IMR-90 (cell line): Measurements from ENCODE around the gene SGSM2. TPM values are rescaled to one million over a fixed set of nuclear protein-coding genes. Genes with fewer than 3 reads are reported as not detected.

Source experiments
- ATAC-seq: fragments of 200-7000 bp; cut with Tn5 transposase; 2 replicates; pipeline ENCODE4 v1.9.1; 2020; ENCODE audit warnings: low read depth, mild to moderate bottlenecking, moderate library complexity
- BruUV-seq: library from RNA; stranded (reverse); fragments of 400-500 nt; replicated peaks from 2 replicates; lab custom pipeline; 2021; lab: Mats Ljungman, UMichigan
- CTCF ChIA-PET: fragments of 300-600 bp; formaldehyde crosslinking; extraction: SDS; loops from one replicate; lab custom pipeline; 2021; ENCODE audit warnings: antibody characterized with exemption; lab: Yijun Ruan, JAX
- POLR2A ChIA-PET: fragments of 300-600 bp; sonication (Branson Sonifier 250); formaldehyde crosslinking; loops from one replicate; lab custom pipeline; 2022; ENCODE audit warnings: antibody characterized with exemption; ENCODE audit not compliant: unreplicated experiment; lab: Charles Lee
- DNase-seq: peaks from one replicate; pipeline ENCODE4 v3.0.0; 2013
- H2AFZ ChIP-seq: replicated peaks from 2 replicates; pipeline ENCODE3; 2013; ENCODE audit warnings: low read length, mild to moderate bottlenecking; ENCODE audit not compliant: poor library complexity
- H2AK5ac ChIP-seq: 2 replicates; pipeline ENCODE4 v1.6.1; 2013; ENCODE audit warnings: low read depth, low read length, inconsistent platforms
- H2AK9ac ChIP-seq: replicated peaks from 2 replicates; pipeline ENCODE3; 2013; ENCODE audit warnings: mild to moderate bottlenecking, low read depth, low read length, moderate library complexity; ENCODE audit not compliant: poor library complexity
- H2BK120ac ChIP-seq: 2 replicates; pipeline ENCODE4 v1.6.1; 2013; ENCODE audit warnings: low read depth, low read length, inconsistent platforms
- H2BK15ac ChIP-seq: 3 replicates; pipeline ENCODE4 v1.6.1; 2013; ENCODE audit warnings: low read depth, low read length, inconsistent platforms
- H2BK20ac ChIP-seq: 2 replicates; pipeline ENCODE4 v1.6.1; 2013; ENCODE audit warnings: low read depth, mild to moderate bottlenecking, inconsistent platforms, low read length, moderate library complexity
- H2BK5ac ChIP-seq: 2 replicates; pipeline ENCODE4 v1.6.1; 2013; ENCODE audit warnings: mild to moderate bottlenecking, low read depth, low read length, inconsistent platforms; ENCODE audit not compliant: poor library complexity, severe bottlenecking
- H3K14ac ChIP-seq: replicated peaks from 2 replicates; pipeline ENCODE4 v1.6.1; 2013; ENCODE audit warnings: low read depth, low read length, inconsistent platforms
- H3K18ac ChIP-seq: 2 replicates; pipeline ENCODE4 v1.6.1; 2013; ENCODE audit warnings: low read depth, low read length, control low read depth
- H3K23ac ChIP-seq: 2 replicates; pipeline ENCODE4 v1.6.1; 2013; ENCODE audit warnings: low read depth, low read length, inconsistent platforms
- H3K27ac ChIP-seq: 2 replicates; pipeline ENCODE4 v1.5.1; 2013; ENCODE audit warnings: mild to moderate bottlenecking, control low read depth, low read length; ENCODE audit not compliant: insufficient read depth
- H3K27me3 ChIP-seq: 2 replicates; pipeline ENCODE4 v1.6.1; 2013; ENCODE audit warnings: low read length; ENCODE audit not compliant: control insufficient read depth, insufficient read depth
- H3K36me3 ChIP-seq: 2 replicates; pipeline ENCODE4 v1.6.1; 2013; ENCODE audit warnings: low read length, mixed read lengths; ENCODE audit not compliant: control insufficient read depth, insufficient read depth
- H3K4ac ChIP-seq: 2 replicates; pipeline ENCODE4 v1.6.1; 2013; ENCODE audit warnings: low read depth, low read length, inconsistent platforms
- H3K4me1 ChIP-seq: 2 replicates; pipeline ENCODE4 v1.6.1; 2013; ENCODE audit warnings: low read length, mixed read lengths; ENCODE audit not compliant: control insufficient read depth, insufficient read depth
- H3K4me2 ChIP-seq: 2 replicates; pipeline ENCODE4 v1.6.1; 2013; ENCODE audit warnings: low read depth, mild to moderate bottlenecking, control low read depth, low read length, moderate library complexity
- H3K4me3 ChIP-seq: 2 replicates; pipeline ENCODE4 v1.5.1; 2013; ENCODE audit warnings: low read depth, mild to moderate bottlenecking, control low read depth, low read length, moderate library complexity; ENCODE audit not compliant: insufficient read depth
- H3K56ac ChIP-seq: 2 replicates; pipeline ENCODE4 v1.6.1; 2013; ENCODE audit warnings: low read length, inconsistent platforms; ENCODE audit not compliant: insufficient read depth; ENCODE audit errors: extremely low read depth
- H3K79me1 ChIP-seq, 2 experiments: 2 replicates each; pipeline ENCODE4 v1.6.1; 2013; ENCODE audit warnings: low read length in 2 of 2, inconsistent platforms in 1 of 2, low read depth in 1 of 2
- H3K9ac ChIP-seq: 2 replicates; pipeline ENCODE4 v1.6.1; 2013; ENCODE audit warnings: low read depth, low read length, control low read depth
- H3K9me1 ChIP-seq: 2 replicates; pipeline ENCODE4 v1.6.1; 2013; ENCODE audit warnings: low read length, inconsistent platforms; ENCODE audit not compliant: insufficient read depth
- H3K9me3 ChIP-seq: 2 replicates; pipeline ENCODE4 v1.6.1; 2013; ENCODE audit warnings: low read length; ENCODE audit not compliant: control insufficient read depth, insufficient read depth
- H4K20me1 ChIP-seq: 2 replicates; pipeline ENCODE4 v1.6.1; 2013; ENCODE audit warnings: low read length, inconsistent platforms; ENCODE audit not compliant: insufficient read depth
- H4K5ac ChIP-seq: 2 replicates; pipeline ENCODE4 v1.6.1; 2013; ENCODE audit warnings: mild to moderate bottlenecking, low read depth, low read length, control low read depth
- H4K8ac ChIP-seq, 2 experiments: 2 replicates each; pipeline ENCODE4 v1.6.1; 2013; ENCODE audit warnings: low read depth in 2 of 2, low read length in 2 of 2, control low read depth in 1 of 2, inconsistent platforms in 1 of 2
- H4K91ac ChIP-seq: 2 replicates; pipeline ENCODE4 v1.6.1; 2013; ENCODE audit warnings: low read depth, low read length, inconsistent platforms; ENCODE audit not compliant: insufficient read depth
- BHLHE40 ChIP-seq: fragments of 150-350 bp; IDR thresholded peaks from 2 replicates; pipeline ENCODE4 v1.6.1; 2016; ENCODE audit warnings: mild to moderate bottlenecking, low read depth, low read length
- FOS ChIP-seq: fragments of 150-350 bp; IDR thresholded peaks from 2 replicates; pipeline ENCODE4 v1.6.1; 2016; ENCODE audit warnings: low read depth, low read length
- WGBS, 2 experiments: methylation state at CpG; one replicate each; pipeline versions ENCODE4 v1.1.5 to v1.1.7; 2013; ENCODE audit warnings: missing lambda C conversion rate in 2 of 2; ENCODE audit not compliant: insufficient read length in 1 of 2; ENCODE audit errors: extremely low coverage in 2 of 2; 5-methylcytosine and 5-hydroxymethylcytosine counted together
- dilution Hi-C: fragments of 300-500 bp; cut with HindIII; formaldehyde crosslinking; loops from one replicate; pipeline ENCODE4 v1.14.3; 2018; ENCODE audit warnings: low sequenced_read_pairs; ENCODE audit not compliant: unreplicated experiment
- in situ Hi-C: fragments of 300-500 bp; cut with MboI; formaldehyde crosslinking; loops from 3 replicates; pipeline ENCODE4 v1.14.3; 2019; ENCODE audit warnings: low sequenced_read_pairs, inconsistent platforms, mixed read lengths
- intact Hi-C: fragments of 100-400 bp; cut with micrococcal nuclease; formaldehyde crosslinking; loops from 2 replicates; pipeline ENCODE4 v1.10.0; 2022
- polyA plus RNA-seq, 3 experiments: library from polyadenylated mRNA; depleted of rRNA; stranded (reverse); fragments of >200 nt; gene quantifications; 2 replicates each; pipeline ENCODE4 v1.2.3, GENCODE V29; 2012; ENCODE audit warnings: low replicate concordance in 1 of 3
- total RNA-seq: library from RNA; depleted of rRNA; stranded (reverse); fragments of >200 nt; gene quantifications from 2 replicates; pipeline ENCODE4 v1.2.3, GENCODE V29; 2012

Gene SGSM2
- total and polyA plus RNA-seq, 2 of the 4 experiments (the other 2 are of a cell fraction): 13.6 to 81.2 TPM

GRCh38 chr17:2357237-2357636 is 19.9 kb downstream of the SGSM2 start:
- Histone ChIP-seq H2BK20ac (no peak overlapping the region), H3K27ac (no peak overlapping the region), H2BK5ac (no peak overlapping the region), H2AK5ac (peak overlapping the region; percentile 63; the same call in 1 of the 2 replicates), H3K18ac (no peak overlapping the region), H2BK15ac (no peak overlapping the region), H2AK9ac (no peak overlapping the region), H3K36me3 (peaks cover 5% of the 10 kb centered on the region), H3K9me3 (no peaks in the 10 kb centered on the region), H3K56ac (no peak overlapping the region), H3K4me3 (no peak overlapping the region), H2BK120ac (no peak overlapping the region), H3K79me1 (peaks cover 5 to 29% of the 10 kb centered on the region in 2 experiments; a peak in 2 of 4 replicates), H3K4me2 (no peak overlapping the region), H3K4ac (no peak overlapping the region), H3K27me3 (no peaks in the 10 kb centered on the region), H4K91ac (no peak overlapping the region), H4K5ac (no peak overlapping the region), H4K20me1 (peaks cover 35% of the 10 kb centered on the region), H3K9ac (no peak overlapping the region), H3K9me1 (peaks cover 23% of the 10 kb centered on the region), H2AFZ (peak overlapping the region; percentile 14), H4K8ac (no peak overlapping the region), H3K4me1 (peaks cover 8% of the 10 kb centered on the region), H3K23ac (no peak overlapping the region), H3K14ac (no peak overlapping the region)
- TF ChIP-seq FOS (no peak), BHLHE40 (no peak)
- no TSS peak for BruUV-seq
- intact Hi-C loops (no loop called here), dilution Hi-C loops (no loop called here), in situ Hi-C loops (no loop called here)
- WGBS, 2 experiments: 100% methylated on average over 2 of the region's 4 CpGs; no CpG with 5 or more reads in 1 of the 2 experiments
- ATAC-seq (no peak), DNase-seq (no peak)
- CTCF ChIA-PET: no interaction called here
- POLR2A ChIA-PET: no interaction called here
